Middle frontal gyrus (tissue), 1 donor: Measurements from ENCODE around the gene CRLF3.
"Not testable (repeated sequence)": the region's sequence is repeated elsewhere in the genome, so short reads cannot be mapped to it uniquely, and the experiment has no call there.

Experiments
- DNase-seq: peaks from one replicate; pipeline ENCODE4 v3.0.0-alpha.2; 2015; ENCODE audit warnings: low spot score; ENCODE audit errors: extremely low spot score

The CRLF3 gene

DNA sequence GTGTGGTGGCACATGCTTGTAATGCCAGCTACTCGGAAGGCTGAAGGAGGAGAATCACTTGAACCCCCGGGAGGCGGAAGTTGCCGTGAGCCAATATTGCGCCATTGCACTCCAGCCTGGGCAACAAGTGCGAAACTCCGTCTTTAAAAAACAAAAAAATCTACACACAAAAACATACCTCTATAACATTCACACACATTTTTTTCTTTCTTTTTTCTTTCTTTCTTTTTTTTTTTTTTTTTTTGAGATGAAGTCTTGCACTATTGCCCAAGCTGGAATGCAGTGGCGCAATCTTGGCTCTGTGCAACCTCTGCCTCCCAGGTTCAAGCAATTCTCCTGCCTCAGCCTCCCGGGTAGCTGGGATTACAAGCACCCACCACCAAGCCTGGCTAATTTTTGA is 9.6 kb downstream of the CRLF3 start:
- DNase-seq, result not testable (repeated sequence)

DNA sequence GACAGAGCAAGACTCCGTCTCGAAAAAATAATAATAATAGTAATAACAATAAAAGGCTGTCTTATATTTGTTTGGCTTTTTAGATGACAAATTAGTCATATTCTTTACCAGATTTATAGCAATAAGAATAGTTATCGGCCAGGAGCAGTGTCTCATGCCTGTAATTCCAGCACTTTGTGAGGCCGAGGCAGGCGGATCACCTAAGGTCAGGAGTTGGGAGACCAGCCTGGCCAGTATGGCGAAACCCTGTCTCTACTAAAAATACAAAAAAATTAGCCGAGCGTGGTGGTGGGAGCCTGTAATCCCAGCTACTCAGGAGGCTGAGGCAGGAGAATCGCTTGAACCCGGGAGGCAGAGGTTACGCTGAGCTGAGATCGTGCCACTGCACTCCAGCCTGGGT is 10.3 kb downstream of the CRLF3 start:
- DNase-seq, result not testable (repeated sequence)

DNA sequence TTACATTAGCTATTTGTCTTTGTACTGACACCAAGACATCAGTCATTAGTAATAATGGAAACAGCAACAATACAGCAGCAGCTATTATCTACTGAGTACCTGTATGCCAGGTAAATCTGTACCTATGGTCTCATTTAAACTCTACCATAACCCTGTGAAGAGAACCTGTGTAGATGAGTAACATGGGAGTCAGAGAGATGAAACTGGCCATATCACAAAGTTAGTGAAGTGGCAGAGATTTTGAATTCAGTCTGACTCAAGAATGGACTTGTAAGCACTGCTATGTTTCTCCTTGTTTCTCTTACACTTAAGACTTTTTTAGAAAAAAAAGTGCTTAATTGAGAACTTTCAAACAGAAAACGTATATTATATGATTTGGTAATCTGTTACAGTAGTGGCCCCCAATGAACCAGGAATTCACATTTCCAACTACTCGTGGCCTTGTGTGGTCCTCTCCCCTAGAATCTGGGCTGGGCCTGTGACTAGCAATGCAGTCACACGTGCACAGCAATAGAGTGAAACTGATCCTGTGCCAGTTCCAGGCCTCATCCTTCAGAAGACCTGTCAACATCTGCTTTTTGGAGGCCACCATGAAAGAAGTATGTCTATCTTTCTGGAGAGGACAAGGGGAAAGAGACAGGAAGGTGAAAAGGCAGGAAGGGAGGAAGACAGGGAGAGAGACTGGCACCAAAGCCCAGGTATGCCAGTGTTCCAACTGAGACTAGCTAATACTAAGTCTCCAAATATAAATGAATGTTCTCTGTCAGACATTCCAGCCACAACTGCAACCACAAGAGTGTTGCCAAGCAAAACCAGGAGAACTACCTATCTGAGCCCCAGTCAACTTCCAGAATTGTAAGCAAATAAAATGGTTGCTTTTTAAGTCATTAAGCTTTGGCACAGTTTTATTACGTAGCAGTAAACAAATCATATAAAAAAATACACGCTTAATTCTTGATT is 12.0 kb downstream of the CRLF3 start:
- DNase-seq, result no peak

DNA sequence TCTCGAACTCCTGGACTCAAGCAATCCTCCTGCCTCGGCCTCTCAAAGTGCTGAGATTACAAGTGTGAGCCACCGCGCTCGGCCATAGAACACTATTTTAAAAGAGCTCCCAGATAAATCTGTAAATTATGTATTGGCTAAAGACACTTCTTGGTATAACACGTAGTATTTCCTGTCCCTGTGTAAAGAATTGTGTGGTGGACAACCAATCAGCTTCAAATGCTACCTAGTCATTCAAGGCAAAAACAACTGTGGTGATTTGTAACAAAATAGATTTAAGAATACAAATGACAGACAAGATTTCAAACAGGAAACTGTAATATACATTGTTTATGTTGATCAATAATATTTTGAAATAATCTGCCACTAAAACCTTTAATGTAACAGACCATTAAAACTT is 14.6 kb downstream of the CRLF3 start:
- DNase-seq, result no peak

DNA sequence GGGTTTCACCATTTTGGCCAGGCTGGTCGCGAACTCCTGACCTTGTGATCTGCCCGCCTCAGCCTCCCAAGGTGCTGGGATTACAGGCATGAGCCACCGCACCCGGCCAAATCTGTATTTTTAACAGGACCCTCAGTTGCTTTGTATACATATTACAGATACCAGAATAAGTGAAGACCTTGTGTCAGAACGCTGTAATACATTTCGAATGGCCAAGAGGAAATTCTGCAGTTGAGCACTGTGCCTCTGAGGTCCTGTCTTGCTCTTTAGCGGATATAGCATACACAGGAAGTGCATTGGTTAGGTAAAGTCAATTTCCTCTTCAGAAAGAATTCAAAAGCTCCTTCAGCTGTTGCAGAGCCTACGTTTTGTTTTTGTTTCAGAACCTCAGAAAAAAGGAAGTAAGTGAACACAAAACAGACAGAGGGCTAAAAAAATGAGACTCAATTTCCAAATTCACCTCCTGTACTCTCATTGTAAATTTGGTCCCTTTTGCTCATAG is 15.7 kb downstream of the CRLF3 start:
- no peak for DNase-seq

DNA sequence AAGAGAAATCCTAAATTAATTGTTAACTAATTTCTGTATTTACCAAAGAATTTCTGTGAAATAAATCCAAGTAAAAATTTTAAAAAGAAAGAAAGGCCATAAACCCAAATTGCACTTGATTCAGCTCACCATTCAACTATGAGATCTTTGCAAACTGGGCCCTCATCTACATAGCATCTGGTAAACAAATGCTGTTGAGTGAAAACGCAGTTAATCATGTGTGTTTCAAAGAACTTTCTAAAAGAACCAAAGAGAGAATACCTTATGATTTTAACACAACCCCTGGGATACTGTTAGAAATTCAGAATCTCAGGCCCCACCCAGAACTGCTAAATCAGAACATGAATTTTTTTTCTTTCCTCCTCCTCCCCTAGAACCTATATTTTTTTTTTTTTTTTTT is 16.6 kb downstream of the CRLF3 start:
- no peak for DNase-seq

DNA sequence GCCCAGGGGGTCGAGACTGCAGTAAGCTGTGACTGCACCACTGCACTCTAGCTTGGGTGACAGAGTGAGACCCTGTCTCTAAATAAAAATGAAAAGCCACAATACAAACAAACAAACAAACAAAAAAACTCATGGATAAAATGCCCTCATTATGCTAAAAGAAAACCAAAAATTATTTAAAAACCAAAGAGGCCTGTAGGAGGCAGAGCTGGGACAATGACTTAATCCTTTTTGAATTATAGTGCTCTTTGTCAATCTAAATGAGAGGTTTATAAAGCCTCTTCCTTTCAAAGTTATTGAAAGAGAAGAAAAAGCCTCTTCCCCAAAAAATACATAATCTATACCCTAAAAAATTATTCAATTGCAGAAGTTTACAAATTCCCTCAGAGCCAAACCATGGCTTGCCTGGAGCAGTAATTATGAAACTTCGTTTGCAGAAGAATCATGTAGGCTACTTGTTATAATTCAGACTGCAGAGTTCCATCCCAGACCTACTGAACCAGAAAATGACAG is 18.5 kb downstream of the CRLF3 start:
- DNase-seq, result no peak

DNA sequence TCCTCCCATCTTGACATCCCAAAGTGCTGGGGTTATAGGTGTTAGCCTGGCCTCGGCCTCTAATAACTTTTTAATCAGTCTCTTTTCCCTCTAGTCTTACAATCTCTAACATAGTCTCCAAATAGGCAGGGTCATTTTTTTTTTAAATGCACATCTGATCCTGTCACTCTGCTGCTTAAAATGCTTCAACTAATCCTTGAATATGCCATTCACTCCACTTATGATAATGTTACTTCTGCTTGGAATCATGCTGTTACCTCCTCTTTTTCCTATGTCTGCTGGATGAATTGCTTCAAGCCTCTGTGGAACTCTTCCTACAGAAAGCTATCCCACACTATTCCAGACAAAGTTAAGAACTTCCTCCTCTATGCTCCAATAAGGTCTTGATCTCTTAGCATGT is 22.8 kb downstream of the CRLF3 start:
- no peak for DNase-seq

DNA sequence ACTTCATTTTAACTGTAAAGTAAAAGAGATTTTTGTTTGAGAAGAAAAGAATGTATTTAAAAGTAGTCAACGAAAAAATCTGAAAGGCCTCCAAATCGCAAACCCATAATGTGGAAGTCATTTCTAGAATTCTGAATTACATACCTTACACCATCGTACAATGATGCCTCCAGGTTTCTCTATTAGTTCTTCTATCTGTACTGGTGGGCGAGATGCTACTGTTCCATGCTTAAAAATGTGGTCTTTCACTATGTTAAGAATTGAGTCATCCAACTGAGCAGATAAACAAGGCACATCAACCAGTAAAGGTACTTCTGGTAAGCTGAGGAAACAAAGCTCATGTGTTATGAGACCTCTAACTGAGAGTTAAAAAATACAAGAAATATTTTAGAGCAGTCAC is 28.5 kb downstream of the CRLF3 start:
- no peak for DNase-seq

DNA sequence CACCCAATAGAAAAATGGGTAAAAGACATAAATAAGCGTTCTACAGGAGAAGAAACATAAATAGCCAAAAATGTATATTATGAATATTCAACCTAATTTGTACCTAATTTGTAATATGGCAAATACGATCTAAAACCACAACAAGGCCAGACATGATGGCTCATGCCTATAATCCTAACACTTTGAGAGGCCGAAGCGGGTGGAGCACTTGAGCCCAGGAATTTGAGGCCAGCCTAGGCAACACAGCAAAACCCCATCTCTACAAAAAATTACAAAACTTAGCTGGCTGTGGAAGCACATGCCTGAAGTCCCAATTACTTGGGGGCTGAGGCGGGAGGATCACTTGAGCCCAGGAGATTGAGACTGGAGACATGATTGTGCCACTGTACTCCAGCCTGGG is 30.1 kb downstream of the CRLF3 start:
- no peak for DNase-seq

DNA sequence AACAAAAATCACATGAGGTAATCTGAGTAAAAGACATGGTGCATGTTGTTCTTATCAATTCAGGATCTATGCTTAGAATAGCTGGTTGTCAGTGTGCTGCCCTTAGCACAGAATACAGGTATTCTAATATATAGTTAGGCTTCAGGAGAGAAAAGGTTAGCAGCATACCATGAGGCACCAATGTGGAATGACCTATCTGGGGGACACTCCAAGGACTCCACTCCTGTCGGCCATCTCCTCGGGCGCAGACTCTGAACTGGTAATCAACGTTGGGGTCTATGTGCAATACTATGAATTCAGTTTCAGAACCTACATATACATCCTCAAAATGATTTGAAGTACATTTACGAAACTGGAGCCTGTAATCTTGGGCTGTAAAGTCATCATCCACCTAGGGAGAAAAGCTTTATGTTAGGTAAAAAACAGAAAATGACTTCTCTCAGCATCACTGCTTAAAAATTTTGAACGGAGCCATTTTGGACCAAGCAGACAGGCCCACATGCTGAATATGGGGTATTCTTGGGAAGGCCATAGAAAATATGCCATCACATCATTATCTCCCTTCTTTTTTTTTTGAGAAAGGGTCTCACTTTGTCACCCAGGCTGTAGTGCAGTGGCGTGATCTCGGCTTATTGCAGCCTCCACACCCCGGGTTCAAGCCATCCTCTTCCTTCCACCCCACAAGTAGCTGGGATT is 31.1 kb downstream of the CRLF3 start:
- no peak for DNase-seq

DNA sequence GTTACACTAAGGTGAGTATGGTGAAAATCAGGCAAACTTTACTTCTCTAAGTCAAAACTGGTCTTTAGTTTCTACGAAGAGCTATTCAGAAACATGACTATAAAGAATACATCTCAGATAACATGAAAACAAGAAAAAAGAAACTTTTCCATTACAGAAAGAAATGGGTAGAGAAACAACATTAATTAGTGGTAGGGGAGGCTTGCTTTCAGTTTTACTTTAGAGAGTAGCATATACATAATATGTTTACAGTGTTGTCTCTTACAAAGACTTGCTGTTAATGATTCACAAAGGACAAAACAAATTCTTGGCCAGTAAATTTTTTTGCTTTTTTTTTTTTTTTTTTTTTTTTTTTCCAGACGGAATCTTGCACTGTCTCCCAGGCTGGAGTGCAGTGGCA is 34.2 kb downstream of the CRLF3 start:
- DNase-seq, result no peak

DNA sequence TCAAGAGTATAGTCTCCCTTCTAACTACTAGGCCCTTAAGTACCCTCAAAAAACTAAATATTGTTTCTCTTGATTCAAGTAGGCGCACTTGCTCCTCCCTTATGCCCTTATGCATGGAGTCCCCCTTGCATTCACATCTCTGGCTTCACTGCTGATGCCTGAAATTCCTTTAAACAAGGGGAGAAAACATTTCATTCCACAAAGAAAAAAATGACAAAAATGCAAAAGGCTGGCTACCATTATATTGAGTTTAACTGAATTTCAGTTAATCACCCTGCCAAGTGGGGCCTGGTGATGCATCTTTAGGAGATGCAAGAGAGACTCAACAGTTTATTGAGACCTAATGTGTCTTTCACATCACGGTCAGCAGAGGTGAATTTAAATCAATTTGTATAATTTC is 35.6 kb downstream of the CRLF3 start:
- no peak for DNase-seq

DNA sequence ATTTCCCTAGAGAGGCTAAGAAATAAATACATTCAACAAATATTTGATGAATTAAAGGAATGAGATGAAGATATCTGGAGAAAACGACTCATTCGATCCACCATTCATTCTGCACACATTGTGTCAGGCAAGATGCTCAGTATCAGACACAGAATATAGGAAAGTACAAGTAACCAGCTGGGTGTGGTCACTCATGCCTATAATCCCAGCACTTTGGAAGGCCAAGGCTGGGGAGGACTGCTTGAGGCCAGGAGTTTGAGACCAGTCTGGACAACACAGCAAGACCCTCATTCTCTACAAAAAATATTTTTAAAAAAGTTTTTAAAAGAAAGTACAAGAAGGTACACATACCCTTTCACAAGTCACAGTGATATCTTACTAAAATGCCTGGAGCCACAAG is 42.3 kb downstream of the CRLF3 start:
- no peak for DNase-seq

DNA sequence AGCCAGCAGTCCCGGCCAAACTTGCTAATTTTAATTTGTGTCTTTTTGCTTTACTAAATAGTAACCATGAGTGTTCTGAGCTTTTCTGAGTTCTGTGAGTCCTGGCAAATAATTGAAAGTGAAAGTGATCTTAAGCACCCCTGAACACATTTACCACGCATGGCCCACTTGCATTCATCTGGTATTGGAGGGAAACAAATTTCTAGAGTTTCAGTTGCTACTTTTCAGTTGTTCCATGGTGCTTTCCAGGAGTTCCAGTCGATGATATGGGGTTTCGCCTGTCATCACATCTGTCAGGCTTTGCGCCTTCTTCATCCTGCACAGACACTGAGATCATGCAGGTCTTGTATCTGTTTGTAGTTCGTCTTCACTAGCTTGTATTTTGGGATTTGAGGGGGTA is 44.1 kb downstream of the CRLF3 start:
- no peak for DNase-seq

DNA sequence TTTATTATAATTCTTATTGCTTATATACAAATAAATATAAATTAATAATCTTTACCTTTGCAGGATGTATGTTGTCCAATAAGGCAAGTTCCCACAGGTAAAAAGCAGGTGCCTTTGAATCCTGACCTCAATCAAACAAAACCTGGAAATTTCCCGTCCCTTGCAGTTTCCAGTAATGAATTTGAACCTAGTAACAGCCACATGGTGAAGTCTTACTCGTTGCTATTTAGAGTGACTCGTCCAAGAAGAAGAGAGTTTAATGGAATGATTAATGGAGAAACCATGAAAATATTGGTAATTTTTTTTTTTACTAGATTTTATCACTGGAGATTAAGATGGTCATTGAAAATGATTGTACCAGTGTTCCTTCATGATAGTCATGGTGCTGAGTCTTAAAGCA is 55.7 kb downstream of the CRLF3 start:
- DNase-seq, result not testable (repeated sequence)

DNA sequence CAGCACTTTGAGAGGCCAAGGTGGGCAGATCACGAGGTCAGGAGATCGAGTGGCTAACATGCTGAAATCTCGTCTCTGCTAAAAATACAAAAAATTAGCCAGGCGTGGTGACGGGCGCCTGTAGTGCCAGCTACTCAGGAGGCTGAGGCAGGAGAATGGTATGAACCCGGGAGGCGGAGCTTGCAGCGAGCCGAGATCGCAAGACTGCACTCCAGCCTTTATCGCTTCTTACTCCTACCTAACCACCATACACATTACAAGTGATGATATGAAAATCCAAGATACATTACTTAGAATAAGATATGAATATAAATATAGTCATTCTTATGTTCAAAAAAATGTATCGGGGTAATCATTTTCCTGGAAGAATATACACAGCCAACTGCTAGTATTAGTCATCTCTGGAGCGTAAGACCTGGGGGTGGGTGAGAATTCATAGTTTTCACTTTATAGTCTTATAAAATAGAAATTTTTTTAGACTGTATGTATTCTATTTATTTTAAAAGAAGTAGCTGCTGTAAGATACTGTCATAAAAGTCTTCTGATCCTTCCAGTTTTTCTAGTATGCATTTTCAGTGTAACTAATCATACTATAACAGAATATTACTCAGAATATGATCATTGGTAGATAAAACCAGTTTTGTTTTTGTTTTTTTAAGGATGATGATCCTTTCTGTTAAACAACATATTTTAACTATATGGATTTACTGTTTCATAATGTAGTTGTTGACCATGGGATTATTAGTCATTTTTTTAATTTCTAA is 56.7 kb downstream of the CRLF3 start:
- not testable (repeated sequence) for DNase-seq

DNA sequence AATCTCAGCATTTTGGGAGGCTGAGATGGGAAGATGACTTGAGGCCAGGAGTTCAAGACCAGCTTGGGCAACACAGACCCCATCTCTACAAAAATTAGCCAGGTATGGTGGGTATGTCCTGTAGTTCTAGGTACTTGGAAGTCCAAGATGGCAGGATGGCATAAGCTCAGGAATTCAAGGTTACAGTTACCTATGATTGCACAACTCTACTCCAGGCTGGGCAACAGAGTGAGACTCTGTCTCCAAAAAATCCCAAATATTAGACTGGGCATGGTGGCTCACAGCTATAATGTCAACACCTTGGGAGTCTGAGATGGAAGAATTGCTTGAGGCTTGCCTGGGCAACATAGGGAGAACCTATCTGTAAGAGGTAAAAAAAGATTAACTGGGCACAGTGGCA is 63.4 kb downstream of the CRLF3 start:
- no peak for DNase-seq

DNA sequence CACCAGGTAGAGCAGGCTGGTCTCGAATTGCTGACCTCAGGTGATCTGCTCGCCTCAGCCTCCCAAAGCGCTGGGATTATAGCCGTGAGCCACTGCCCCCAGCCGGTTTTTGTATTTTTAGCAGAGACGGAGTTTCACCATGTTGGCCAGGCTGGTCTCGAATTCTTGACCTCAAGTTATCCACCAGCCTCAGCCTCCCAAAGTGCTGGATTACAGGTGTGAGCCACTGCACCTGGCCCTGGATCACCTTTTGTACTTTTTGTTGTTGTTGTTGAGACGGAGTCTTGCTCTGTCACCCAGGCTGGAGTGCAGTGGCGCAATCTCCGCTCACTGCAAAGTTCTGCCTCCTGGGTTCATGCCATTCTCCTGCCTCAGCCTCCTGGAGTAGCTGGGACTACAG is 71.2 kb downstream of the CRLF3 start:
- DNase-seq, result not testable (repeated sequence)

DNA sequence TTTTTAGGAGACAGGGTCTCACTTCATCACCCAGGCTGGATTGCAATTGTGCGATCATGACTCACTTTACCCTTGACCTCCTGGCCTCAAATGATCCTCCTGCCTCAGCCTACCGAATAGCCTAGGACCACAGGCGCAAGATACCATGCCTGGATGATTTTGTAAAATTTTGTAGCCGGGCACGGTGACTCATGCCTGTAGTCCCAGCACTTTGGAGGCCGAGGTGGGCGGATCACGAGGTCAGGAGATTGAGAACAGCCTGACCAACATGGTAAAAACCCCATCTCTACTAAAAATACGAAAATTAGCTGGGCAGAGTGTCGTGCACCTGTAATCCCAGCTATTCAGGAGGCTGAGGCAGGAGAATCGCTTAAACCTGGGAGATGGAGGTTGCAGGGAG is 73.5 kb downstream of the CRLF3 start:
- DNase-seq, result not testable (repeated sequence)

DNA sequence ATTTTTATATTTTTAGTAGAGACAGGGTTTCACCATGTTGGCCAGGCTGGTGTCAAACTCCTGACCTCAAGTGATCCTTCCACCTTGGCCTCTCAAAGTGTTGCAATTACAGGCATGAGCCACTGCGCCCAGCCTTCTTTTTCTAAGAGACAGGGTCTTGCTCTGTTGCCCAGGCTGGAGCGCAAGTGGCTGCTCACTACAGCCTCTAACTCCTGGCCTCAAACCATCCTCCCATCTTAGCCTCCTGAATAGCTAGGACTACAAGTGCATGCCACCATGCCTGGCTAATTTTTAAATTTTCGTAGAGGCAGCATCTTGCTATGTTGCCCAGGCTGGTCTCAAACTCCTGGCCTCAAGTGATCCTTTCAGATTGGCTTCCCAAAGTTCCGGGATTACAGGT is 76.9 kb downstream of the CRLF3 start:
- DNase-seq, result not testable (repeated sequence)
